GM12872 (cell line): ENCODE results near the gene LAMB1.
A peak's percentile ranks its signal among the peaks of the same experiment; 100 is the strongest.

Source experiments
- TF ChIP-seq, protein P1 (sequence below): IDR thresholded peaks from 3 replicates; pipeline ENCODE4 v1.5.1; 2011; ENCODE audit warnings: low read depth, mild to moderate bottlenecking, low read length, moderate library complexity; ENCODE audit not compliant: insufficient read depth

Gene LAMB1

GRCh38 chr7:108017776-108018151 lies 14.8 kb upstream of the LAMB1 start:
- TF ChIP-seq, protein P1, sequence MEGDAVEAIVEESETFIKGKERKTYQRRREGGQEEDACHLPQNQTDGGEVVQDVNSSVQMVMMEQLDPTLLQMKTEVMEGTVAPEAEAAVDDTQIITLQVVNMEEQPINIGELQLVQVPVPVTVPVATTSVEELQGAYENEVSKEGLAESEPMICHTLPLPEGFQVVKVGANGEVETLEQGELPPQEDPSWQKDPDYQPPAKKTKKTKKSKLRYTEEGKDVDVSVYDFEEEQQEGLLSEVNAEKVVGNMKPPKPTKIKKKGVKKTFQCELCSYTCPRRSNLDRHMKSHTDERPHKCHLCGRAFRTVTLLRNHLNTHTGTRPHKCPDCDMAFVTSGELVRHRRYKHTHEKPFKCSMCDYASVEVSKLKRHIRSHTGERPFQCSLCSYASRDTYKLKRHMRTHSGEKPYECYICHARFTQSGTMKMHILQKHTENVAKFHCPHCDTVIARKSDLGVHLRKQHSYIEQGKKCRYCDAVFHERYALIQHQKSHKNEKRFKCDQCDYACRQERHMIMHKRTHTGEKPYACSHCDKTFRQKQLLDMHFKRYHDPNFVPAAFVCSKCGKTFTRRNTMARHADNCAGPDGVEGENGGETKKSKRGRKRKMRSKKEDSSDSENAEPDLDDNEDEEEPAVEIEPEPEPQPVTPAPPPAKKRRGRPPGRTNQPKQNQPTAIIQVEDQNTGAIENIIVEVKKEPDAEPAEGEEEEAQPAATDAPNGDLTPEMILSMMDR = no peak

DNA sequence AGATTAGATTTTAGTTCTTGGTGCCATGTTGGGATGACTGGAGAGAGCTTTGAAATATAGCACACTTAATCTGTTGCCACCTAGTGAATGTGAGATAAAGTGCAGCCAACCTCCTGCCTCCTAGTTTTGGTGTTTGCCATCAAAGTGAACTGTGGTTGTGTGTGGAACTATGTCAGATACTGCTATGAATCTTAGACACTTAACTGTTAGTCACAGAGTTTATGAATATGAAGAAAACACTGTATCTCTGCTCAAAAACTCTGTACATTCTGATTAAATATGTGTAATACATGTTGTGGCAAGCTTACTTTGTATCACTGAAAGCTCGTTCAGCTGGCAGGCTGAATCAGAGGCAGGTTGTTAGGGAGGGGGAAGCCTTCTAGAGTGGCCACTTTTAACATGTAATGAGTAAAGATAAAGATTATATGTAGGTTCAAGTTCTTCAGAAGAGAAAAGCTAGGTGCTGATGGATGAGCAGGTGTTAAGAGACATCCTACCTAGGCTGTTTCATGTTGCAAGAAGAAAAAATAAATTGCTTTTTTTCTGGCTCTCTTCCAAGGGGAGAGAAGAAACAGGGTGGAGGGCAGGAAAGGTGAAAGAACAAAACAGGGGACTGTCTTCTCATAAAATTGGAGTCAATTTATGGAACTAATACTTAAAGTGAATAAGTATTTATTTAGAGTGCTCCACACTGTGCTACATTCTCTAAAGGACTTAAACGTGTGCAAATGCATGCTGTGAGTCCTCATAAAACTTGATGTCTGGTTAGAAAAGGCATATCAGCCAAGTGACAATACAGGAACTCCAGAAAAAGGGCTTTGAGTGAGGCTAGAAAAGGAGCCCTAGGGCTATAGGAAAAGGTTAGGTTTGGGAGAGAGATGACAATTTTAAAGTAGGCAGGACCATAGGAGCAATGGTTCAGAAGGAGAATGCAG lies 14.1 kb upstream of the LAMB1 start:
- TF ChIP-seq, protein P1 = peak; percentile 39; the same call in 2 of the 3 replicates

DNA sequence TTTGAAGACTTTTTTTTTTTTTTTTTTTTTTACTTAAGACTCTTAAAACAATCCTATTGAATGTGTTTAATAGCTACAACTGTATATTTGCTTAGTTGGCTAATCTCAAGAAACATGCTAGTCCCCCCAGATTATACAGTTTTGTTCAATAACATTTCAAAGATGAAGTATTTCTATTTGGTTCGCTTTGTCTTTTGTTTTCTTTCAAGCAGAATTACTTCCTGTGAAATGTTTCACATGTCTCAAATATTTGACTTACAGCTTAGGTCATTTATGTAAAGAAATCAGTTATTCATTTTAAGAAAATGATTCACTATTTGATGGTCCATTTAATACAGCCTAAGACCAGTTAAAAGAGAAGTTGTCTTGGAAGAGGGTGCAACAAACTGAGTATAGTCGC lies 12.8 kb upstream of the LAMB1 start:
- TF ChIP-seq, protein P1 = no peak

DNA sequence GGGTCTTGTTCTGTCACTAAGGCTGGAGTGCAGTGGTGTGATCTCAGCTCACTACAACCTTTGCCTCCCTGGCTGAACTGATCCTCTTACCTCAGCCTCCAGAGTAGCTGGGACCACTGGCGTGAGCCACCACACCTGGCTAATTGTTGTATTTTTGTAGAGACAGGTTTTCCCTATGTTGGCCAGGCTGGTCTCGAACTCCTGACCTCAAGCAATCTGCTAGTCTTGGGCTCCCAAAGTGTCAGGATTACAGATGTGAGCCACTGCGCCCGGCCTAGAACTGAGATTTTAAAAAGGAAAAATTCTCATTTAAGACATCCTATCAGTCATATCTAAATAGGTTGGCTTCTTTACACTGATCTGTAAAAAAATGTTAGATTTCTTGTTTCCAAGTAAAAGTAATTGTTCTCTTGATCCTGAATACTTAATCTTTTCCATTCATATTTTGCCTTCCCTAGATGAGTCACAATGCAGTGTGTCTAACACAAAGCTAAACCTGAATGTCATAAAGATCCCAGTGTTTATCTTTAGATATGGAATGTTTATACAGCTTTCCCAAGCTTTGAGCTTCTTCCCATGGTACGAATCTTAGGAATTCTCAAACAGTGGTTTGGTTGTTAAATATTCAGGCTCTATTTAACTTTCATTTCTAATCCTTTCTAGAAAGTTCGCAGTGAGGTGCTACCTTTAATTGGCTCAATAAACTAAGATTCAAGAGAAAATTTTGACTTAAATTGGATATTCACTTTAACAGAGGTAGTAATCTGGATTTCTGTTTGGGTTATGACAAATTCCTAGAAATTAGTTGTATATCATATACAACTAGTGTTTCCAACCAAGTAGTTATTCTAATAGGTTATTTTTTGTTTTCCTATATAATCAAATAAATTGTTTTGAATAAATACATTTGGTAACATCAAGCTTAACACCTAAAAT lies 12.1 kb upstream of the LAMB1 start:
- TF ChIP-seq, protein P1 = no peak

DNA sequence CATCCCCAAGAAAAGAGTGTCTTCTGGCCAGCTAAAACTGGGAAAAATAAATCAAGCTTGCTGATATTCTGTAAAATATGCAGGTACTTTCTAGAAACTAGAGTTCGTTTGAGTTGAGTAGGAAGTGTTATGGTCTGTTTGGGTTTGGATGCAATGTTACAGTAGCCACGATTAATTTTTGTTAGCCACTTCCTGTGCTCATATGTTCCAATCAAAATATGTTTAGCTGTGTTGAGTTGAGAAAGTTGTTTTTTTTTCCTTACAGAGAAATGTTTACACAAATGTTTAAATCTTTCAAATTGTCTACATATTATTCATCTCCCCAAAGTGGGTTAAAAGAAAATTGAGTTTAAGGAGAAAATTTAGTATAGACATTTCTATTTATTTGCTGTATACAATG lies 11.3 kb upstream of the LAMB1 start:
- TF ChIP-seq, protein P1 = no peak

- TF ChIP-seq, protein P1 = no peak
Measured at GRCh38 chr7:108012499-108013430, 9.8 kb upstream of the LAMB1 start.
